ENCODE measurements around the gene HRH4. TPM values are rescaled to one million over a fixed set of nuclear protein-coding genes. Genes with fewer than 3 reads are reported as not detected.

The HRH4 gene
- total RNA-seq, 1 donor from 2014 or later = not detected

DNA sequence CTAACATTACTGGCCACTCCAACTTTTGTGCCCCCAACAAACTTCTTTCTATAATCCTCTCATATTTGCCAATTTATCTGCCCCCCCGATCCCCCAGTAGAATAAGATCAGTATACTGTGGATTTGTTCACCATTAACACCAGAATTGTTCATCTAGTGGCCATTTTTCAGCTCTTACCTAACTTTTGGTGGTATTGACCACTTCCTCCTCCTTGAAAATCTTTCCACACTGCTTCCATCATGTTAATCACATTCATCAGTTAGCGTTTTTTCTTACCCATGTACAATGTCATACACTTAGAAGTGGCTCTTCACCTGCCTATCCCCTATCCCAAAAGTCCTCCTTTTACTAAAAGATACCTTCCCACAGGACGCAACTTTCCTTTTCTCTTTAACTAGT lies 27.8 kb upstream of the HRH4 start:
- TF ChIP-seq, protein P1, sequence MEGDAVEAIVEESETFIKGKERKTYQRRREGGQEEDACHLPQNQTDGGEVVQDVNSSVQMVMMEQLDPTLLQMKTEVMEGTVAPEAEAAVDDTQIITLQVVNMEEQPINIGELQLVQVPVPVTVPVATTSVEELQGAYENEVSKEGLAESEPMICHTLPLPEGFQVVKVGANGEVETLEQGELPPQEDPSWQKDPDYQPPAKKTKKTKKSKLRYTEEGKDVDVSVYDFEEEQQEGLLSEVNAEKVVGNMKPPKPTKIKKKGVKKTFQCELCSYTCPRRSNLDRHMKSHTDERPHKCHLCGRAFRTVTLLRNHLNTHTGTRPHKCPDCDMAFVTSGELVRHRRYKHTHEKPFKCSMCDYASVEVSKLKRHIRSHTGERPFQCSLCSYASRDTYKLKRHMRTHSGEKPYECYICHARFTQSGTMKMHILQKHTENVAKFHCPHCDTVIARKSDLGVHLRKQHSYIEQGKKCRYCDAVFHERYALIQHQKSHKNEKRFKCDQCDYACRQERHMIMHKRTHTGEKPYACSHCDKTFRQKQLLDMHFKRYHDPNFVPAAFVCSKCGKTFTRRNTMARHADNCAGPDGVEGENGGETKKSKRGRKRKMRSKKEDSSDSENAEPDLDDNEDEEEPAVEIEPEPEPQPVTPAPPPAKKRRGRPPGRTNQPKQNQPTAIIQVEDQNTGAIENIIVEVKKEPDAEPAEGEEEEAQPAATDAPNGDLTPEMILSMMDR (IDR thresholded peaks at IDR 0.05; ENCODE audit: insufficient read depth, low read length, poor library complexity, severe bottlenecking) = no peak
- no peak overlapping the region for H3K4me3 ChIP-seq (ENCODE audit: low read depth, low read length)
- H3K36me3 ChIP-seq (ENCODE audit: control insufficient read depth, insufficient read depth, low read length) = no peaks in the 10 kb centered on the region
- H3K27me3 ChIP-seq (ENCODE audit: control insufficient read depth, insufficient read depth, low read length) = no peaks in the 10 kb centered on the region
- no peak for DNase-seq (ENCODE audit: low read depth)

DNA sequence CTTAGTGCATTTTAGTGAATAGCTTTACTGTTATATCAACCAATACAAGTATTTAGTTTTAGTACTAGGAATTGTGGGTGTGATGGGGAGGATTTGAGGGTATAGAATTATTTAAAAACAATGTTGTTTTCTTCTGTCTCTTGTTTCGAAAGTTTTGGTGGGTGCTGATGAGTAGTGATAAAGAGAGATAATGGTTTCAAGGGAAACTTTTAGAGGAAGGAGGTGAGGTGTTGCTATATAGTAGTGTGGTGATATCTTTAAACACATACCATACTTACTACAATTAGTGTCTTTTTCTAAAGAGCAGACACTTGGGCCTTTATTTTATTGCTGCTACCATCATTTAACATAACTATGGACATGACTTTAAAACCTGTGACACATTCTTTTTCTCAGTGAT lies 23.5 kb upstream of the HRH4 start:
- no peaks in the 10 kb centered on the region for H3K27me3 ChIP-seq (ENCODE audit: control insufficient read depth, insufficient read depth, low read length)
- no peaks in the 10 kb centered on the region for H3K36me3 ChIP-seq (ENCODE audit: control insufficient read depth, insufficient read depth, low read length)
- no peak for DNase-seq (ENCODE audit: low read depth)
- TF ChIP-seq, protein P1 (IDR thresholded peaks at IDR 0.05; ENCODE audit: insufficient read depth, low read length, poor library complexity, severe bottlenecking) = no peak
- H3K4me3 ChIP-seq (ENCODE audit: low read depth, low read length) = no peak overlapping the region

DNA sequence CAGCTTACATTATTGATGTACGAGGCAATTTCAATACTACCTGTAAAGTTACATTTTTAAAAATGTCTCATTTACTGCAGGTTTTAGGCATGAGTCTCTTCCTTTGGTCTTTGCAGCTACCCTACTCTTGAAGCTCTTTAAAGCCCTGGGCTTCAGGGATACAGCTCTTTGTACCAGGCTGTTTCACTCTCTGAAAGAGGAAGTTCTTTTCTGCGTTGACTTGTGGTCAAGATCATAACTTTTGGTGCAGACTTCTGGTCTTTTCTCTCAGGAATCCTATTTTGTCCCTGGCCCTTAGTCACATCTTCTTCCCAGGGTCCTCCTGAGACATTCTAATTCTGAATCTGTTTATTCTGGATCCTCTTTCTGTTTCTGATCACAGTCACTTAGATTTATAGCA lies 16.6 kb upstream of the HRH4 start:
- TF ChIP-seq, protein P1 (IDR thresholded peaks at IDR 0.05; ENCODE audit: insufficient read depth, low read length, poor library complexity, severe bottlenecking) = no peak
- H3K36me3 ChIP-seq (ENCODE audit: control insufficient read depth, insufficient read depth, low read length) = no peaks in the 10 kb centered on the region
- DNase-seq (ENCODE audit: low read depth) = no peak
- H3K4me3 ChIP-seq (ENCODE audit: low read depth, low read length) = no peak overlapping the region
- H3K27me3 ChIP-seq (ENCODE audit: control insufficient read depth, insufficient read depth, low read length) = no peaks in the 10 kb centered on the region

DNA sequence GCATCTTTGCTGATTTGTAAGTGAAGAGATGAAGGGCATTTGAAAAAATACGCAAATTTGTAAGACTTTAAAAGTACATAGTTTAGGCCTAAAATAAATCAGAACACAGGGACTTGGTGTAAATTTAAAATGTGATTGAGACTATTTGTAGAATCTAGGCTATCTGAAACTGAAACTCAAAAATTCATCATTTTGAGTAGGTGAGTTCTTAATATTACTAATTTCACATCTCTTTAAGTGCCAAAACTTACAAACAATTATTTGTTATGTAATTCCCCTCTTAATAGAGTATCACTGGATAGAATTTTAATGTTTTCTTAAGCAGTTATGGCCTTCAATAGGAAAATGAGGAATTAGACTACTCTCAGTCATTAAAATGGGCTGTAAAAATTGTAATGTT lies 14.0 kb upstream of the HRH4 start:
- H3K36me3 ChIP-seq (ENCODE audit: control insufficient read depth, insufficient read depth, low read length) = no peaks in the 10 kb centered on the region
- DNase-seq (ENCODE audit: low read depth) = no peak
- TF ChIP-seq, protein P1 (IDR thresholded peaks at IDR 0.05; ENCODE audit: insufficient read depth, low read length, poor library complexity, severe bottlenecking) = no peak
- H3K4me3 ChIP-seq (ENCODE audit: low read depth, low read length) = no peak overlapping the region
- H3K27me3 ChIP-seq (ENCODE audit: control insufficient read depth, insufficient read depth, low read length) = no peaks in the 10 kb centered on the region

DNA sequence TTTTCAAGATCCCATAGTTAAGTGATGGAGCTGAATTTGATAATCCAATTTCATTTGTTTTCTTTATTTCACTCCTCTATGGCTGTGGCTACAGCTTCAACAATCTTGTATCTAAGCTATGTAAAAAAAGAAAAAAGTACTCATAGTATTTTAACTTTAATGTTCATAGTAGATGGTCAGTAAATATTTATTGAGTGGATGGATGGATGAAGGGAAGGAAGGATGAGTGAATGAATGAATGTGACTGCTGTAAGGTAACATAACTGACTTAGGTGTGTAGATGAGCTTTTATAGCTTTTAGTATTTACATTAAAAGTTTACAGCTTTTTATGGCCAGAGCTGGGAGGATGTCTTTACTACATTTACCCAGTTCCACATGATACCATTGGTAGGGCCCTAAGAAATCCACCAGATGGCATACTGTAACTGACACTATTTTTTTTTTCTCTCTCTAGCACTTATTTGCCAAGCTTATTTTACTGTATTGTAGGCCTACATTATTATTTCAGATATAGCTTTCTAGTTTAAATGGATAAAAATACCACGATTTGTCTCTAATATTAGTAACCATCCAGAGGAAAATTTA lies 13.4 kb upstream of the HRH4 start:
- TF ChIP-seq, protein P1 (IDR thresholded peaks at IDR 0.05; ENCODE audit: insufficient read depth, low read length, poor library complexity, severe bottlenecking) = peak; percentile 1
- Histone ChIP-seq H3K36me3 (ENCODE audit: control insufficient read depth, insufficient read depth, low read length) (no peaks in the 10 kb centered on the region), H3K4me3 (ENCODE audit: low read depth, low read length) (no peak overlapping the region), H3K27me3 (ENCODE audit: control insufficient read depth, insufficient read depth, low read length) (no peaks in the 10 kb centered on the region)
- no peak for DNase-seq (ENCODE audit: low read depth)

DNA sequence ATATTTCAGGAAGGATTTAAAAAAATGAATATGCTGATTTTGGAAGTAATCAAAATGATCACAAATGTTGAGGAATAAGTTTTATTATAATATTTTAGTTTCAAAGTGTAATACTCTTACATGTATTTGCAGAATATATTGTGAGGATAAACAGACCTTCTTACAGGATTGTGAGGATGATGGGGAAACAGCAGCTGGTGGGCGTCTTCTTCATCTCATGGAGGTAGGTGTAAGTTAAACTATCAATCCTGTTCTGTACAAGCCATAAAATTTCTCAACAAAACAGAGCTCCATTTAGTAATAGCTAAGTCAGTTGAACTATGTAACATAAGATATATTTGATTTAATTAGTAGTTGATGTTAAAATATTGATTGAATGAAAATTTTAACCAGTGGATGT lies 12.5 kb upstream of the HRH4 start:
- H3K36me3 ChIP-seq (ENCODE audit: control insufficient read depth, insufficient read depth, low read length) = no peaks in the 10 kb centered on the region
- no peak for DNase-seq (ENCODE audit: low read depth)
- no peaks in the 10 kb centered on the region for H3K27me3 ChIP-seq (ENCODE audit: control insufficient read depth, insufficient read depth, low read length)
- TF ChIP-seq, protein P1 (IDR thresholded peaks at IDR 0.05; ENCODE audit: insufficient read depth, low read length, poor library complexity, severe bottlenecking) = no peak
- no peak overlapping the region for H3K4me3 ChIP-seq (ENCODE audit: low read depth, low read length)
